GM21825 (cell line): ENCODE data around the gene LYSMD2.
"Not testable (repeated sequence)": the region's sequence is repeated elsewhere in the genome, so short reads cannot be mapped to it uniquely, and the experiment has no call there.

Experiments used
- ATAC-seq: cut with Tn5 transposase; IDR thresholded peaks from one replicate; pipeline ENCODE4 v1.9.1; 2021; ENCODE audit warnings: mild to moderate bottlenecking, moderate library complexity; ENCODE audit not compliant: unreplicated experiment

Gene LYSMD2

GRCh38 chr15:51737522-51738305 is at the start of gene LYSMD2:
LYSMD2 (minus strand) TSS chr15:51737655; CDS start chr15:51737622, 33 bp downstream.
- peak; percentile 38 for ATAC-seq

- ATAC-seq, result not testable (repeated sequence)
Observed at GRCh38 chr15:51787130-51787529, 49.7 kb upstream of the LYSMD2 start.

- ATAC-seq, result no peak
Observed at GRCh38 chr15:51783967-51784366, 46.5 kb upstream of the LYSMD2 start.

GRCh38 chr15:51782357-51782896 is 45.0 kb upstream of the LYSMD2 start:
- ATAC-seq, result no peak

- ATAC-seq, result no peak
Observed at GRCh38 chr15:51781506-51781905, 44.1 kb upstream of the LYSMD2 start.

- ATAC-seq, result no peak
Observed at GRCh38 chr15:51780636-51781035, 43.2 kb upstream of the LYSMD2 start.

- ATAC-seq, result peak; percentile 58
Observed at GRCh38 chr15:51776952-51777569, 39.6 kb upstream of the LYSMD2 start.

GRCh38 chr15:51775967-51776816 is 38.7 kb upstream of the LYSMD2 start:
- no peak for ATAC-seq

GRCh38 chr15:51774916-51775315 is 37.5 kb upstream of the LYSMD2 start:
- no peak for ATAC-seq

- no peak for ATAC-seq
Observed at GRCh38 chr15:51771773-51772172, 34.3 kb upstream of the LYSMD2 start.

- no peak for ATAC-seq
Observed at GRCh38 chr15:51770902-51771301, 33.4 kb upstream of the LYSMD2 start.

- ATAC-seq, result no peak
Observed at GRCh38 chr15:51768018-51768417, 30.6 kb upstream of the LYSMD2 start.

GRCh38 chr15:51766341-51766740 is 28.9 kb upstream of the LYSMD2 start:
- ATAC-seq, result no peak

GRCh38 chr15:51765751-51766150 is 28.3 kb upstream of the LYSMD2 start:
- no peak for ATAC-seq

GRCh38 chr15:51760805-51761204 is 23.4 kb upstream of the LYSMD2 start:
- no peak for ATAC-seq

GRCh38 chr15:51759557-51760070 is 22.2 kb upstream of the LYSMD2 start:
- ATAC-seq, result no peak

GRCh38 chr15:51758645-51759044 is 21.2 kb upstream of the LYSMD2 start:
- ATAC-seq, result no peak

- no peak for ATAC-seq
Observed at GRCh38 chr15:51757450-51757849, 20.0 kb upstream of the LYSMD2 start.

GRCh38 chr15:51756482-51756881 is 19.0 kb upstream of the LYSMD2 start:
- ATAC-seq, result no peak

GRCh38 chr15:51755790-51756189 is 18.3 kb upstream of the LYSMD2 start:
- no peak for ATAC-seq

- ATAC-seq, result no peak
Observed at GRCh38 chr15:51754267-51754666, 16.8 kb upstream of the LYSMD2 start.
